Stimulated activated CD8-positive, alpha-beta memory T cell treated with anti-CD3 and anti-CD28 coated beads, Interleukin-7, amount 100 ng/mL, for 4 hours (primary cell): Measurements from ENCODE around the gene LRP1.

Experiments
- DNase-seq, 2 donors: peaks; one replicate each; pipeline ENCODE4 v3.0.0-alpha.2; 2020; ENCODE audit warnings: low read depth in 2 of 2

The LRP1 gene

DNA sequence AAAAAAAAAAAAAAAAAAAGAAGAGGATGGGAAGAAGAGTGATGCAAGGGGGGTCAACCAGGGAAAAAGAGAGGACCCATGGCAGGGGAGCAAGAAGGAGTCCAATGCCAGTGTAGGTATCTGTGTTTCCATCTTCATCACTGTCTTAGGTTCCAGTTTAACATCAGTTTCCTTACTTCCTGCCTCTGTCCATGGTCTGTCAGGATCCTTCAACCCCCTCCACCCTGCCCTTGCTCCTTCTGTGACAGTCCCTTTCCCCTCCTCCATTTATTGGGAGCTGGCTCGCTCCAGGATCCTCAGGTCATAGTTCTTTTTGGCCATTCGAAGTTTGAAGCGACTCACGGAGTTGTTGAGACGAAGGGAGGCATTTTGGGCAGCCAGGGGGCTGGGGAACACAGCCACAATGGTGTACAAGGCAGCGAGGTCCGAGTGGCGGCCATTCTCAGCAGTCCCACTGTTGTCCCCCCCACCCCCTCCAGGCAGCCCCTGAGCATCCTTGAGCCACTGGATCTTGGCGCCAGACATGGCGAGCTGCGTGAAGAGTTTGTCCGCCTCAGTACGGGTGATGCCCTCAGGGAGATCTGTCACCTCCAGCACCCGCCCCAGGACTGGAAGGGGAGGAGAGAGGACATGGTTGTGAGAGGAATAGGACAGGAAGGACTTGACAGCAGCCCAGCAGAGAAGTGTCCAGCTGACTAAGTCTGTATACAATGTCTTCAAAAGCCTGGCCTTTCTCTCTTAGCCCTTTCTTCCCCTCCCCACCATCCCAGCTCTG is 126.4 kb downstream of the LRP1 start:
- DNase-seq: no peak

DNA sequence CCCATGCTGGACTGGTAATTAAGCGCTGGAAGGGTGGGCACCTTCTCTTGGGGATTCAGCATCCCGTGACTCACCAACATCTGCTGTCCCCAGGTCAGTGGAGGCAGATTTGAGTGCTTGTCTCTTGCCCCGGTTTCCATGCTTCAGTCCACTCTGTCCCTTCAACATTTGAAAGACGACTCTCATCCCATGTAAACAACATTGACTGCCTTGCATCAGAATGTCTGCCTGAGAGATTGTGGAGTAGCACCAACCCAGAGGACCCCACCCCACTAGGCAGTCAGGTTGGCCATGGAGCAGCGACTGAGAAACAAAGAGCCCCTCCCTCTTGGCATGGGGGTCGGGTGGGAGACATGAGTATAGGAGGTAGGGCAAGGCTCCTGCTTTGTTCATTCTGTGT is 127.6 kb downstream of the LRP1 start:
- DNase-seq: no peak

DNA sequence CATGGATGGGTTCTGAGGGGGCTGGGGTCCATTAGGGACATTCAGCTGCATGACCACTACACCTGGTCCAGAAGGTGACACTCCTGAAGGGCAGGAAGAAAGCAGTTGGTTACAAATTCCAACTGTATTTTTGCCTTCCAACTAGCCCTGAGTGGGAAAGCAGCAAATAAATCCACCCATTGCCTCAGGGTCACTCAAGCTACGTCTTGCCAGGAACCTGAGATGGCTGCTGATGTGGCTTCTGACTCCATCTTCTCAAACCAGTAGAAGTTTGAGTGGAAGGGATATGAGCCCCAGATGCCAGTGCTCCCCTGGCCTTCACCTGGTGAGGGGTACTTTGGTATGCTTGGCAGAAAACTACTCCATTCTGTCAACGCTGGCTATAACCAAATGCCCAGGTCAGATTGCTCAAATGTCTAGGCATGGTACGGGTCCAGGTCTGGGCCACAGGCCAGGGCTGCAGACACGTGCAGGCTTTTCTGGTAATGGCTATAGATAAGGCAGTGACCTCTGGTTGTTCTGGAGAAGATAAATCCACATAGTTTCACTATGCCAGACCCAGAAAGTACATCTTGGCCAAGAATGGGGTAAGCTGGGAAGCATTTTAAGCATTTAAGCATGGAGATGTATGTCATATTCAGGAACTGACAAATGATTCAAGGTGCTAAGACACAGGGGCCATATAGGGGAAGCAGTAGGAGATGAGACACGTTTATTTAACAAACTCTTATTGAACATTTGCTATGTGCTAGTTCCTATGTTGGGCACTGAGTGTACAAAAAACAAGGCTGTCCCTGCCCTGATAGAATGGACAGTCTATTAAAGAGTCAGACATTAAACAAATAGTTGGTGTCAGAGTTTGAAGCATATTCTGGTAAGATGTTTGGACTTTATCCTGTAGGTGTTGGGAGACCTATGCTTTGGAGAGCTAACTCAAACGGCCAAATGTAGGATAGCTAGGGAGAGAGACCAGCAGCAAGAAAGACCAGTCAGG is 131.0 kb downstream of the LRP1 start:
- DNase-seq: no peak

DNA sequence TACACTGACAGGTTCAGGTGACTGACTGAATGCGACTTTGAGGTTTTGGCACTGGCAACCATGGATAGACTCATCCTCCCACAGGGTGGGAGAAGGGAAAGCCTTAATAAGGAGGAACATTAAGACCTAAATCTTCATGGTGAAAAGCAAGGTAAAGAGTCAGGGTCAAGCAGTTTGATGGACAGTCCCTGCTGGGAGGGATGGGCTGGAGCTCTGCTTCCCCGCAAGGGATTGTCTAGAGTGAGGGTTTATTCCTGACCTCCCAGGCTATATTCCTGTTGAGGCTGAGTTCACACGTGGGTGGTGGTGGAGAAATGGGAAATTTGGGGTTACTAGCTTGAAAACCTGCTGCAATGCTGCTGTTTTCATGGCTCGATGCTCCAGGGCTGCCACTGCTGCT is 132.1 kb downstream of the LRP1 start:
- DNase-seq: no peak

DNA sequence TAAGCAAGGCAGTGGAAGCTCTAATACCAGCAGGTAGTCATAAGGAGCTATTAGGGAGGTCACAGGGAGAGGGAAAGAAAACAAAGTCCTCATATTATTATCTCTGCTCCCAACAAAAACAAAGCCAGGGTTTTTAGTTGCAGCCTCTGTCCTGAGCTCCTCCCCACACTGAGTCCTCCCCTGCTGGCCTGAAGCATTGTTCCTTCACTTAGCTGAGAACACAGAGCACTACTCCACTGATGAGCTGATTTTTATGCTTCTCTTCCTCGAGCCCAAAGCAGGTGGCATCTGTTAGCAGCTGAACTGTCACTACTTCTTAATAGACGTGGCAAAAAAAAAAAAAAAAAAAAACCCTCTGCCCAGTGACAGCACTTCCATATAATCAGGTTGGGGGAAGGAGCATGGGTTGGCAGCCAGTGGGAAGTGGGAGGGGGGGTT is 133.2 kb downstream of the LRP1 start:
- DNase-seq: no peak

DNA sequence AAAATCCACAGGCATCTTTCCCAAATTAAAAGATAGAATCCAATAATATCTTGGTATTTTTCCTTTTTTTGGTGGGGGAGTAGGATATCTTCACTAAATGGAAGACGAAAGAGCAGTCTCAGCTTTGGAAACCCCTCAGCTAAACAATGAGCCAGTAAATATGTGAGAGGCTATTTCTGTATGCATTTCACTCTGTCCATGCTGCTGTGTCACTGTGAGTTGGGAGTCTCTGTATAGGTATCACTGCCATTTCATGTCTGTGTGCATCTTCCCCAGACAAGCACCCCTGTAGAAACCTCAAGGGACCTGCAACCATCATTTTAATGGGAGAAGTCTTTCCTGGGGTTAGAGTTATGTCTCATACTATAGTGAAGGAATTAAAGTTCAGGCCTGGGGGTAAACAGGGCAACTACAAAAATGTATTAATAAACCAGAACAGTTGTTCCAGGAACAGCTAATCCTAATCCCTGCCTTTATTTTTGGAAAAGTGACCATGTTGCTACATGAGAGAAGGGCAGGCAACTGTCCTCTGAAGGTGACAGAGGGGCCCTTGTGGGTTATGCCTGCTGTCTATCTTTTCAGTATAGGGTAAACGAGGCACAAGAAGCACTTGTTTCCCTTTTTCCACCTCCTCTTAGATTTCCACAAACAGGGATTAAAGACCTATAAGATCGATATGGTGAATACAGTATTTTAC is 134.0 kb downstream of the LRP1 start:
- DNase-seq: no peak
